ENCODE measurements around the gene LUM.

LUM gene

GRCh38 chr12:91072931-91073330 is 38.4 kb downstream of the LUM start:
- no peaks in the 10 kb centered on the region for H3K36me3 ChIP-seq (ENCODE audit: control insufficient read depth in 1 of 2, insufficient read depth in 2 of 2, low read length in 2 of 2)
- no peaks in the 10 kb centered on the region for H3K9me3 ChIP-seq (ENCODE audit: control insufficient read depth in 1 of 2, low read length in 2 of 2)
- no peaks in the 10 kb centered on the region for H3K27me3 ChIP-seq (ENCODE audit: low read depth, low read length)
- no peak overlapping the region for H3K27ac ChIP-seq (ENCODE audit: low read length)
- no peak overlapping the region for H3K4me3 ChIP-seq (ENCODE audit: low read depth in 1 of 2, low read length in 2 of 2)
- H3K4me1 ChIP-seq (ENCODE audit: control insufficient read depth in 1 of 2, insufficient read depth in 2 of 2, low read length in 2 of 2), result no peaks in the 10 kb centered on the region

- no peaks in the 10 kb centered on the region for H3K9me3 ChIP-seq (ENCODE audit: control insufficient read depth in 1 of 2, low read length in 2 of 2)
- no peak overlapping the region for H3K27ac ChIP-seq (ENCODE audit: low read length)
- H3K36me3 ChIP-seq (ENCODE audit: control insufficient read depth in 1 of 2, insufficient read depth in 2 of 2, low read length in 2 of 2), result no peaks in the 10 kb centered on the region
- H3K27me3 ChIP-seq (ENCODE audit: low read depth, low read length), result no peaks in the 10 kb centered on the region
- H3K4me1 ChIP-seq (ENCODE audit: control insufficient read depth in 1 of 2, insufficient read depth in 2 of 2, low read length in 2 of 2), result no peaks in the 10 kb centered on the region
- no peak overlapping the region for H3K4me3 ChIP-seq (ENCODE audit: low read depth in 1 of 2, low read length in 2 of 2)
Observed at GRCh38 chr12:91070936-91071335, 40.4 kb downstream of the LUM start.

- no peaks in the 10 kb centered on the region for H3K9me3 ChIP-seq (ENCODE audit: control insufficient read depth in 1 of 2, low read length in 2 of 2)
- H3K4me1 ChIP-seq (ENCODE audit: control insufficient read depth in 1 of 2, insufficient read depth in 2 of 2, low read length in 2 of 2), result no peaks in the 10 kb centered on the region
- H3K36me3 ChIP-seq (ENCODE audit: control insufficient read depth in 1 of 2, insufficient read depth in 2 of 2, low read length in 2 of 2), result no peaks in the 10 kb centered on the region
- H3K27ac ChIP-seq (ENCODE audit: low read length), result no peak overlapping the region
- H3K4me3 ChIP-seq (ENCODE audit: low read depth in 1 of 2, low read length in 2 of 2), result no peak overlapping the region
- H3K27me3 ChIP-seq (ENCODE audit: low read depth, low read length), result no peaks in the 10 kb centered on the region
Observed at GRCh38 chr12:91065396-91065795, 45.9 kb downstream of the LUM start.

- Histone ChIP-seq H3K9me3 (ENCODE audit: control insufficient read depth in 1 of 2, low read length in 2 of 2) (no peaks in the 10 kb centered on the region), H3K27me3 (ENCODE audit: low read depth, low read length) (no peaks in the 10 kb centered on the region), H3K4me3 (ENCODE audit: low read depth in 1 of 2, low read length in 2 of 2) (no peak overlapping the region), H3K36me3 (ENCODE audit: control insufficient read depth in 1 of 2, insufficient read depth in 2 of 2, low read length in 2 of 2) (no peaks in the 10 kb centered on the region), H3K4me1 (ENCODE audit: control insufficient read depth in 1 of 2, insufficient read depth in 2 of 2, low read length in 2 of 2) (no peaks in the 10 kb centered on the region), H3K27ac (ENCODE audit: low read length) (no peak overlapping the region)
Observed at GRCh38 chr12:91064640-91065039, 46.7 kb downstream of the LUM start.

- H3K27me3 ChIP-seq (ENCODE audit: low read depth, low read length), result no peaks in the 10 kb centered on the region
- no peaks in the 10 kb centered on the region for H3K36me3 ChIP-seq (ENCODE audit: control insufficient read depth in 1 of 2, insufficient read depth in 2 of 2, low read length in 2 of 2)
- H3K27ac ChIP-seq (ENCODE audit: low read length), result no peak overlapping the region
- H3K4me3 ChIP-seq (ENCODE audit: low read depth in 1 of 2, low read length in 2 of 2), result no peak overlapping the region
- H3K9me3 ChIP-seq (ENCODE audit: control insufficient read depth in 1 of 2, low read length in 2 of 2), result no peaks in the 10 kb centered on the region
- H3K4me1 ChIP-seq (ENCODE audit: control insufficient read depth in 1 of 2, insufficient read depth in 2 of 2, low read length in 2 of 2), result no peaks in the 10 kb centered on the region
Observed at GRCh38 chr12:91061091-91061490, 50.2 kb downstream of the LUM start.

- Histone ChIP-seq H3K27ac (ENCODE audit: low read length) (no peak overlapping the region), H3K36me3 (ENCODE audit: control insufficient read depth in 1 of 2, insufficient read depth in 2 of 2, low read length in 2 of 2) (no peaks in the 10 kb centered on the region), H3K4me1 (ENCODE audit: control insufficient read depth in 1 of 2, insufficient read depth in 2 of 2, low read length in 2 of 2) (no peaks in the 10 kb centered on the region), H3K27me3 (ENCODE audit: low read depth, low read length) (no peaks in the 10 kb centered on the region), H3K9me3 (ENCODE audit: control insufficient read depth in 1 of 2, low read length in 2 of 2) (no peaks in the 10 kb centered on the region), H3K4me3 (ENCODE audit: low read depth in 1 of 2, low read length in 2 of 2) (no peak overlapping the region)
Observed at GRCh38 chr12:91059211-91059610, 52.1 kb downstream of the LUM start.

- Histone ChIP-seq H3K9me3 (ENCODE audit: control insufficient read depth in 1 of 2, low read length in 2 of 2) (no peaks in the 10 kb centered on the region), H3K27me3 (ENCODE audit: low read depth, low read length) (no peaks in the 10 kb centered on the region), H3K4me3 (ENCODE audit: low read depth in 1 of 2, low read length in 2 of 2) (no peak overlapping the region), H3K36me3 (ENCODE audit: control insufficient read depth in 1 of 2, insufficient read depth in 2 of 2, low read length in 2 of 2) (no peaks in the 10 kb centered on the region), H3K27ac (ENCODE audit: low read length) (no peak overlapping the region), H3K4me1 (ENCODE audit: control insufficient read depth in 1 of 2, insufficient read depth in 2 of 2, low read length in 2 of 2) (peaks cover 0 to 2% of the 10 kb centered on the region in 2 donors)
Observed at GRCh38 chr12:91058786-91059185, 52.5 kb downstream of the LUM start.

- Histone ChIP-seq H3K4me3 (ENCODE audit: low read depth in 1 of 2, low read length in 2 of 2) (no peak within 1 kb of the TSS), H3K36me3 (ENCODE audit: control insufficient read depth in 1 of 2, insufficient read depth in 2 of 2, low read length in 2 of 2) (no peaks in the 10 kb centered on the region), H3K27me3 (ENCODE audit: low read depth, low read length) (no peaks in the 10 kb centered on the region), H3K27ac (ENCODE audit: low read length) (no peak within 1 kb of the TSS), H3K4me1 (ENCODE audit: control insufficient read depth in 1 of 2, insufficient read depth in 2 of 2, low read length in 2 of 2) (peaks cover 0 to 7% of the 10 kb centered on the region in 2 donors), H3K9me3 (ENCODE audit: control insufficient read depth in 1 of 2, low read length in 2 of 2) (no peaks in the 10 kb centered on the region)
Observed at GRCh38 chr12:91057368-91058165, 53.7 kb downstream of the LUM start, which contains the start of gene KERA. KERA (minus strand) TSS chr12:91058024; CDS start chr12:91056281, 1,743 bp downstream.

GRCh38 chr12:91056488-91056887 is 54.8 kb downstream of the LUM start:
- Histone ChIP-seq H3K36me3 (ENCODE audit: control insufficient read depth in 1 of 2, insufficient read depth in 2 of 2, low read length in 2 of 2) (no peaks in the 10 kb centered on the region), H3K4me1 (ENCODE audit: control insufficient read depth in 1 of 2, insufficient read depth in 2 of 2, low read length in 2 of 2) (peaks cover 0 to 7% of the 10 kb centered on the region in 2 donors), H3K4me3 (ENCODE audit: low read depth in 1 of 2, low read length in 2 of 2) (no peak overlapping the region), H3K9me3 (ENCODE audit: control insufficient read depth in 1 of 2, low read length in 2 of 2) (no peaks in the 10 kb centered on the region), H3K27me3 (ENCODE audit: low read depth, low read length) (no peaks in the 10 kb centered on the region), H3K27ac (ENCODE audit: low read length) (no peak overlapping the region)

GRCh38 chr12:91055976-91056375 is 55.3 kb downstream of the LUM start:
- Histone ChIP-seq H3K27me3 (ENCODE audit: low read depth, low read length) (no peaks in the 10 kb centered on the region), H3K9me3 (ENCODE audit: control insufficient read depth in 1 of 2, low read length in 2 of 2) (no peaks in the 10 kb centered on the region), H3K4me3 (ENCODE audit: low read depth in 1 of 2, low read length in 2 of 2) (no peak overlapping the region), H3K4me1 (ENCODE audit: control insufficient read depth in 1 of 2, insufficient read depth in 2 of 2, low read length in 2 of 2) (peaks cover 0 to 7% of the 10 kb centered on the region in 2 donors), H3K27ac (ENCODE audit: low read length) (no peak overlapping the region), H3K36me3 (ENCODE audit: control insufficient read depth in 1 of 2, insufficient read depth in 2 of 2, low read length in 2 of 2) (no peaks in the 10 kb centered on the region)

GRCh38 chr12:91053951-91054715 is 57.2 kb downstream of the LUM start:
- H3K36me3 ChIP-seq (ENCODE audit: control insufficient read depth in 1 of 2, insufficient read depth in 2 of 2, low read length in 2 of 2), result no peaks in the 10 kb centered on the region
- peaks cover 0 to 7% of the 10 kb centered on the region in 2 donors for H3K4me1 ChIP-seq (ENCODE audit: control insufficient read depth in 1 of 2, insufficient read depth in 2 of 2, low read length in 2 of 2)
- no peaks in the 10 kb centered on the region for H3K9me3 ChIP-seq (ENCODE audit: control insufficient read depth in 1 of 2, low read length in 2 of 2)
- H3K27ac ChIP-seq (ENCODE audit: low read length), result no peak overlapping the region
- no peak overlapping the region for H3K4me3 ChIP-seq (ENCODE audit: low read depth in 1 of 2, low read length in 2 of 2)
- H3K27me3 ChIP-seq (ENCODE audit: low read depth, low read length), result no peaks in the 10 kb centered on the region

Measured in muscle layer of duodenum (tissue), 2 donors.